HCT116 (cell line): ENCODE data around the gene MYH7.
"Not testable (repeated sequence)": the region's sequence is repeated elsewhere in the genome, so short reads cannot be mapped to it uniquely, and the experiment has no call there.

ENCODE experiments used
- CEBPB ChIP-seq: IDR thresholded peaks from 2 replicates; pipeline ENCODE4 v1.6.1; 2012; ENCODE audit warnings: low read depth
- CTCF ChIP-seq, 3 experiments: fragments of 200-600 bp in 1 of 3; sonication (generic) in 1 of 3; IDR thresholded peaks in 2 of 3; conservative IDR thresholded peaks in 1 of 3; 2 replicates each; pipeline ENCODE4 v1.5.1; 2012 to 2017; ENCODE audit warnings: low read depth in 2 of 3, low read length in 2 of 3, antibody characterized with exemption in 1 of 3, borderline replicate concordance in 1 of 3, control low read depth in 1 of 3, mild to moderate bottlenecking in 1 of 3, mixed read lengths in 1 of 3, mixed run types in 1 of 3, moderate library complexity in 1 of 3; ENCODE audit not compliant: insufficient read depth in 1 of 3
- EZH2 ChIP-seq: fragments of 200-600 bp; sonication (generic); IDR thresholded peaks from 2 replicates; pipeline ENCODE4 v1.6.1; 2017; ENCODE audit warnings: antibody characterized with exemption, mixed run types
- POLR2A ChIP-seq: IDR thresholded peaks from 2 replicates; pipeline ENCODE4 v1.7.0; 2011; ENCODE audit warnings: borderline replicate concordance; ENCODE audit not compliant: insufficient read depth, insufficient read length; ENCODE audit errors: extremely low read depth
- POLR2AphosphoS5 ChIP-seq: IDR thresholded peaks from 2 replicates; pipeline ENCODE4 v1.6.1; 2011; ENCODE audit warnings: mild to moderate bottlenecking, low read depth, low read length, moderate library complexity
- RAD21 ChIP-seq: IDR thresholded peaks from 2 replicates; pipeline ENCODE4 v1.6.1; 2012; ENCODE audit warnings: low read depth, mild to moderate bottlenecking
- TCF7L2 ChIP-seq: IDR thresholded peaks from 2 replicates; pipeline ENCODE4 v1.7.0; 2011; ENCODE audit warnings: borderline replicate concordance, inconsistent platforms; ENCODE audit not compliant: insufficient read depth, insufficient read length; ENCODE audit errors: extremely low read depth
- ZNF274 ChIP-seq: fragments of 200-500 bp; sonication (Bioruptor generic); IDR thresholded peaks from 2 replicates; pipeline ENCODE4 v1.6.1; 2014; ENCODE audit warnings: mild to moderate bottlenecking, low read depth, low read length, inconsistent platforms
- TF ChIP-seq, protein P1 (sequence below): IDR thresholded peaks from 2 replicates; pipeline ENCODE4 v1.6.1; 2012; ENCODE audit warnings: low read depth
- TF ChIP-seq, protein P2 (sequence below): IDR thresholded peaks from 2 replicates; pipeline ENCODE4 v1.6.1; 2011; ENCODE audit warnings: mild to moderate bottlenecking, low read length, moderate library complexity; ENCODE audit not compliant: insufficient replicate concordance; ENCODE audit errors: extremely low read depth

DNA sequence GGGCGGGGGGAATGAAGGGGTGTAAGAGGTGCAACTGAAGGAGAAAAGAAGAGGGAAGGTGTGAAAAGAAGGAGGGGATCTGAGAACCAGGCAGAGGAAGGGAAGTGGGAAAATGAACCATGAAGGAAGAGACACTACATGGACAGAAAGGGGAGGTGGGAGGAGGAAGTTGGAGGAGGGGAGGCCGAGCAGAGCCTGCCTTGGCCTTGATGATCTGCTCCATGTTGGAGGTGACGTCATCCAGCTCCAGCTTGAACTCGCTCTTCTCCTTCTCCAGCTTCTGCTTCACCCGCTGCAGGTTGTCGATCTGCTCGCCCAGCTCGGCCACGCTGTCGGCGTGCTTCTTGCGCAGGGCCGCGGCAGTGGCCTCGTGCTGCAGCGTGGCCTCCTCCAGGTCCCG, 15.8 kb downstream of the MYH7 start:
- TF ChIP-seq, protein P1, sequence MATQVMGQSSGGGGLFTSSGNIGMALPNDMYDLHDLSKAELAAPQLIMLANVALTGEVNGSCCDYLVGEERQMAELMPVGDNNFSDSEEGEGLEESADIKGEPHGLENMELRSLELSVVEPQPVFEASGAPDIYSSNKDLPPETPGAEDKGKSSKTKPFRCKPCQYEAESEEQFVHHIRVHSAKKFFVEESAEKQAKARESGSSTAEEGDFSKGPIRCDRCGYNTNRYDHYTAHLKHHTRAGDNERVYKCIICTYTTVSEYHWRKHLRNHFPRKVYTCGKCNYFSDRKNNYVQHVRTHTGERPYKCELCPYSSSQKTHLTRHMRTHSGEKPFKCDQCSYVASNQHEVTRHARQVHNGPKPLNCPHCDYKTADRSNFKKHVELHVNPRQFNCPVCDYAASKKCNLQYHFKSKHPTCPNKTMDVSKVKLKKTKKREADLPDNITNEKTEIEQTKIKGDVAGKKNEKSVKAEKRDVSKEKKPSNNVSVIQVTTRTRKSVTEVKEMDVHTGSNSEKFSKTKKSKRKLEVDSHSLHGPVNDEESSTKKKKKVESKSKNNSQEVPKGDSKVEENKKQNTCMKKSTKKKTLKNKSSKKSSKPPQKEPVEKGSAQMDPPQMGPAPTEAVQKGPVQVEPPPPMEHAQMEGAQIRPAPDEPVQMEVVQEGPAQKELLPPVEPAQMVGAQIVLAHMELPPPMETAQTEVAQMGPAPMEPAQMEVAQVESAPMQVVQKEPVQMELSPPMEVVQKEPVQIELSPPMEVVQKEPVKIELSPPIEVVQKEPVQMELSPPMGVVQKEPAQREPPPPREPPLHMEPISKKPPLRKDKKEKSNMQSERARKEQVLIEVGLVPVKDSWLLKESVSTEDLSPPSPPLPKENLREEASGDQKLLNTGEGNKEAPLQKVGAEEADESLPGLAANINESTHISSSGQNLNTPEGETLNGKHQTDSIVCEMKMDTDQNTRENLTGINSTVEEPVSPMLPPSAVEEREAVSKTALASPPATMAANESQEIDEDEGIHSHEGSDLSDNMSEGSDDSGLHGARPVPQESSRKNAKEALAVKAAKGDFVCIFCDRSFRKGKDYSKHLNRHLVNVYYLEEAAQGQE, result not testable (repeated sequence)
- TF ChIP-seq EZH2; POLR2A; ZNF274; RAD21; CEBPB; CTCF (IDR thresholded peaks at IDR 0.05 in 2 of 3, conservative IDR thresholded peaks at IDR 0.05 in 1 of 3; ENCODE audit: borderline replicate concordance in 1 of 3, insufficient read depth in 1 of 3, low read depth in 2 of 3, low read length in 2 of 3); POLR2AphosphoS5; TCF7L2: not testable (repeated sequence)
- TF ChIP-seq, protein P2, sequence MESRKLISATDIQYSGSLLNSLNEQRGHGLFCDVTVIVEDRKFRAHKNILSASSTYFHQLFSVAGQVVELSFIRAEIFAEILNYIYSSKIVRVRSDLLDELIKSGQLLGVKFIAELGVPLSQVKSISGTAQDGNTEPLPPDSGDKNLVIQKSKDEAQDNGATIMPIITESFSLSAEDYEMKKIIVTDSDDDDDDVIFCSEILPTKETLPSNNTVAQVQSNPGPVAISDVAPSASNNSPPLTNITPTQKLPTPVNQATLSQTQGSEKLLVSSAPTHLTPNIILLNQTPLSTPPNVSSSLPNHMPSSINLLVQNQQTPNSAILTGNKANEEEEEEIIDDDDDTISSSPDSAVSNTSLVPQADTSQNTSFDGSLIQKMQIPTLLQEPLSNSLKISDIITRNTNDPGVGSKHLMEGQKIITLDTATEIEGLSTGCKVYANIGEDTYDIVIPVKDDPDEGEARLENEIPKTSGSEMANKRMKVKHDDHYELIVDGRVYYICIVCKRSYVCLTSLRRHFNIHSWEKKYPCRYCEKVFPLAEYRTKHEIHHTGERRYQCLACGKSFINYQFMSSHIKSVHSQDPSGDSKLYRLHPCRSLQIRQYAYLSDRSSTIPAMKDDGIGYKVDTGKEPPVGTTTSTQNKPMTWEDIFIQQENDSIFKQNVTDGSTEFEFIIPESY, result not testable (repeated sequence)
